Measurements from ENCODE around the gene C5orf34. TPM values are rescaled to one million over a fixed set of nuclear protein-coding genes. Genes with fewer than 3 reads are reported as not detected.

C5orf34 gene
- polyA plus RNA-seq, 1 of the 3 experiments (the other 2 are of a cell fraction), result 2.9 TPM

DNA sequence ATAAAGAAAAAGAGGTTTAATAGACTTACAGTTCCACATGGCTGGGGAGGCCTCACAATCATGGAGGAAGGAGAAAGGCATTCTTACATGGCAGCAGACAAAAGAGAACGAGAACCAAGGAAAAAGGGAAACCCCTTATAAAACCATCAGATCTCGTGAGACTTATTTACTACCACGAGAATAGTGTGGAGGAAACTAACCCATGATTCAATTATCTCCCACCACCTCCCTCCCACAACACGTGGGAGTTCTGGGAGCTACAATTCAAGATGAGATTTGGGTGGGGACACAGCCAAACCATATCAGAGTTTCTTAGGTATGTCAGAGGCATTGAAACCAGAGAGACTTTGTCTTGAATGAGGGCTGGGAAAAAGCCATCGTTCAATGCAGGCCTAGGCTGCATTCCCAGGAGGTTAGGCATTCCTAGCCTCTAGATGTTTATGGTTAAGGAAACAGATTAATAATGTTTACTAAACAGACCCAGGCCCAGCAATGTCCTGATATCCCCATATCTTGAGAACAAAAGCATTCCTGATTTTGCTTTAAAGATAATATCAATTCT is 49.4 kb upstream of the C5orf34 start (continued):
- TF ChIP-seq RAD21 (IDR thresholded peaks at IDR 0.05; ENCODE audit: low read length) (no peak), FOXM1 (IDR thresholded peaks at IDR 0.05; ENCODE audit: low read depth) (no peak)

- ChIA-PET CTCF (interaction anchor here (1.5 kb wide), 1 partner anchor 68 kb away, joined by 4 read pairs; no protein-coding TSS in a partner anchor), POLR2A (no interaction called here)
- TF ChIP-seq TCF12 (IDR thresholded peaks at IDR 0.05) (no peak), MEF2A (IDR thresholded peaks at IDR 0.05; ENCODE audit: borderline replicate concordance, low read depth) (no peak), EP300 (IDR thresholded peaks at IDR 0.05; ENCODE audit: borderline replicate concordance in 1 of 2, low read depth in 1 of 2, low read length in 1 of 2) (no peak), ELF1 (IDR thresholded peaks at IDR 0.05) (no peak), YY1 (IDR thresholded peaks at IDR 0.05; ENCODE audit: low read depth) (no peak), RFX5 (IDR thresholded peaks at IDR 0.05; ENCODE audit: low read length) (no peak), REST (IDR thresholded peaks at IDR 0.05; ENCODE audit: low read depth, low read length) (no peak), POLR2AphosphoS5 (IDR thresholded peaks at IDR 0.05; ENCODE audit: low read depth, low read length) (no peak), USF1 (IDR thresholded peaks at IDR 0.05; ENCODE audit: borderline replicate concordance, low read depth) (no peak), JUND (IDR thresholded peaks at IDR 0.05) (no peak), MXI1 (IDR thresholded peaks at IDR 0.05; ENCODE audit: low read depth, low read length) (no peak), FOXM1 (IDR thresholded peaks at IDR 0.05; ENCODE audit: low read depth) (no peak), MAX (IDR thresholded peaks at IDR 0.05; ENCODE audit: low read depth) (no peak), SMC3 (IDR thresholded peaks at IDR 0.05; ENCODE audit: low read depth, low read length) (no peak), NRF1 (IDR thresholded peaks at IDR 0.05; ENCODE audit: low read depth, low read length) (no peak), FOSL2 (IDR thresholded peaks at IDR 0.05; ENCODE audit: borderline replicate concordance, low read depth) (no peak), TAF1 (IDR thresholded peaks at IDR 0.05; ENCODE audit: borderline replicate concordance, low read depth, low read length) (no peak), GABPA (IDR thresholded peaks at IDR 0.05; ENCODE audit: low read depth) (no peak)
- TF ChIP-seq, protein P1, sequence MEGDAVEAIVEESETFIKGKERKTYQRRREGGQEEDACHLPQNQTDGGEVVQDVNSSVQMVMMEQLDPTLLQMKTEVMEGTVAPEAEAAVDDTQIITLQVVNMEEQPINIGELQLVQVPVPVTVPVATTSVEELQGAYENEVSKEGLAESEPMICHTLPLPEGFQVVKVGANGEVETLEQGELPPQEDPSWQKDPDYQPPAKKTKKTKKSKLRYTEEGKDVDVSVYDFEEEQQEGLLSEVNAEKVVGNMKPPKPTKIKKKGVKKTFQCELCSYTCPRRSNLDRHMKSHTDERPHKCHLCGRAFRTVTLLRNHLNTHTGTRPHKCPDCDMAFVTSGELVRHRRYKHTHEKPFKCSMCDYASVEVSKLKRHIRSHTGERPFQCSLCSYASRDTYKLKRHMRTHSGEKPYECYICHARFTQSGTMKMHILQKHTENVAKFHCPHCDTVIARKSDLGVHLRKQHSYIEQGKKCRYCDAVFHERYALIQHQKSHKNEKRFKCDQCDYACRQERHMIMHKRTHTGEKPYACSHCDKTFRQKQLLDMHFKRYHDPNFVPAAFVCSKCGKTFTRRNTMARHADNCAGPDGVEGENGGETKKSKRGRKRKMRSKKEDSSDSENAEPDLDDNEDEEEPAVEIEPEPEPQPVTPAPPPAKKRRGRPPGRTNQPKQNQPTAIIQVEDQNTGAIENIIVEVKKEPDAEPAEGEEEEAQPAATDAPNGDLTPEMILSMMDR (IDR thresholded peaks at IDR 0.05), result no peak
Observed at GRCh38 chr5:43563321-43563720, 48.4 kb upstream of the C5orf34 start.

More at GRCh38 chr5:43563321-43563720, 48.4 kb upstream of the C5orf34 start:
- DNase-seq, result no peak
- Histone ChIP-seq H3K9me3 (no peaks in the 10 kb centered on the region), H3K4me2 (no peak overlapping the region), H3K4me3 (ENCODE audit: low read depth in 2 of 2, low read length in 1 of 2) (no peak overlapping the region), H3K27me3 (ENCODE audit: insufficient read depth) (no peaks in the 10 kb centered on the region), H3K9me2 (no peaks in the 10 kb centered on the region), H3K36me3 (replicated peaks in 1 of 2; ENCODE audit: control insufficient read depth in 1 of 2, insufficient read depth in 2 of 2, low read length in 1 of 2) (no peaks in the 10 kb centered on the region), H3K9ac (no peak overlapping the region), H3K79me2 (ENCODE audit: insufficient read depth) (no peaks in the 10 kb centered on the region), H3K27ac (ENCODE audit: low read depth in 2 of 2, low read length in 1 of 2) (no peak overlapping the region), H4K20me1 (ENCODE audit: insufficient read depth) (no peaks in the 10 kb centered on the region), H2AFZ (ENCODE audit: low read depth) (no peak overlapping the region), H3K4me1 (ENCODE audit: control insufficient read depth in 1 of 2, insufficient read depth in 2 of 2, low read depth in 1 of 2, low read length in 1 of 2) (no peaks in the 10 kb centered on the region), H3F3A (replicated peaks; ENCODE audit: insufficient read depth) (no peaks in the 10 kb centered on the region)
- 97% methylated on average over 3 of the region's 3 CpGs for WGBS (ENCODE audit: low lambda C conversion rate)
